Prostate gland (tissue), 2 donors: ENCODE results near the gene SGPL1. TPM values are rescaled to one million over a fixed set of nuclear protein-coding genes. Genes with fewer than 3 reads are reported as not detected.

Source experiments
- DNase-seq: peaks from one replicate; pipeline ENCODE4 v3.0.0-alpha.2; 2019; ENCODE audit warnings: low spot score
- H3K27ac ChIP-seq, 2 donors: fragments of 200-600 bp; sonication (generic); 2 replicates each; pipeline ENCODE4 v1.5.1; 2017 to 2019
- H3K27me3 ChIP-seq: fragments of 200-600 bp; sonication (generic); replicated peaks from 2 replicates; pipeline ENCODE4 v1.5.1; 2019; ENCODE audit not compliant: insufficient read depth
- H3K36me3 ChIP-seq, 2 donors: fragments of 200-600 bp; sonication (generic); 1 replicate in 1 of 2; 2 replicates in 1 of 2; pipeline versions ENCODE4 v1.5.1 to v1.8.1; 2017 to 2019
- H3K4me1 ChIP-seq: fragments of 200-600 bp; sonication (generic); replicated peaks from 2 replicates; pipeline ENCODE4 v1.5.1; 2019
- H3K4me3 ChIP-seq, 2 donors: fragments of 200-600 bp; sonication (generic); 2 replicates each; pipeline ENCODE4 v1.5.1; 2017 to 2019
- H3K9me3 ChIP-seq: fragments of 200-600 bp; sonication (generic); 2 replicates; pipeline ENCODE4 v1.5.1; 2017
- POLR2A ChIP-seq: fragments of 450-650 bp; IDR thresholded peaks from one replicate; pipeline ENCODE4 v1.6.1; 2016; ENCODE audit warnings: antibody characterized with exemption, mild to moderate bottlenecking
- POLR2AphosphoS5 ChIP-seq: sonication (generic); formaldehyde crosslinking; IDR thresholded peaks from one replicate; pipeline ENCODE4 v1.6.1; 2017; ENCODE audit warnings: antibody characterized with exemption
- WGBS: methylation state at CpG from one replicate; pipeline ENCODE4 v1.1.5; 2018; 5-methylcytosine and 5-hydroxymethylcytosine counted together
- intact Hi-C: fragments of 100-400 bp; cut with DNase I; formaldehyde crosslinking; loops from one replicate; pipeline ENCODE4 v1.14.2; 2022
- total RNA-seq, 2 donors: library from RNA; depleted of rRNA; stranded (reverse); fragments of >200 nt; gene quantifications; one replicate each; pipeline ENCODE4 v1.1.0, GENCODE V29; 2016
- TF ChIP-seq, protein P1 (sequence below), 4 experiments: fragments of 200-600 bp in 2 of 4; fragments of 450-650 bp in 2 of 4; sonication (generic) in 2 of 4; IDR thresholded peaks; 1 replicate in 3 of 4; 2 replicates in 1 of 4; pipeline ENCODE4 v1.5.1; 2016 to 2019; ENCODE audit warnings: antibody characterized with exemption in 4 of 4, mild to moderate bottlenecking in 2 of 4, moderate library complexity in 2 of 4

The SGPL1 gene
- total RNA-seq, 2 donors from 2014 or later, result 52.6 to 64.4 TPM

DNA sequence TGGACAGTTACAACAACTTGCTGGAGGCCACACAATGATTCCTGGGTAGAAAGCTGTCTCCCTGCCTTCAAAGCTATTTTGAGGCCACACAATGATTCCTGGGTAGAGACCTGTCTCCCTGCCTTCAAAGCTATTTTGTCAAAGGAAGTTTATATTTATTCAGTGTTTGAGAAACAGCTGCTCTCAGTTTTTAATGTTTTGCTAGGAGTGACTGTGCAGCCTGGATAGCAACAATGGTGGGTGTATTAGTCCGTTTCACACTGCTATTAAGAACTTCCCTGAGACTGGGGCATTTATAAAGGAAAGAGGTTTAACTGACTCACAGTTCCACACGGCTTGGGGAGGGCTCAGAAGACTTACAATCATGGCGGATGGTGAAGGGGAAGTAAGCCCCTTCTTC is 3.9 kb upstream of the SGPL1 start:
- intact Hi-C loops, result loop anchor here (10.0 kb wide), 1 partner anchor 403 kb away; the partner anchor contains the start of gene UNC5B
- Histone ChIP-seq H3K9me3 (no peaks in the 10 kb centered on the region), H3K4me1 (no peaks in the 10 kb centered on the region), H3K27ac (no peak overlapping the region), H3K4me3 (no peak overlapping the region), H3K27me3 (no peaks in the 10 kb centered on the region), H3K36me3 (no peaks in the 10 kb centered on the region)
- no peak for TF ChIP-seq POLR2A
- TF ChIP-seq POLR2AphosphoS5, result no peak
- TF ChIP-seq, protein P1, sequence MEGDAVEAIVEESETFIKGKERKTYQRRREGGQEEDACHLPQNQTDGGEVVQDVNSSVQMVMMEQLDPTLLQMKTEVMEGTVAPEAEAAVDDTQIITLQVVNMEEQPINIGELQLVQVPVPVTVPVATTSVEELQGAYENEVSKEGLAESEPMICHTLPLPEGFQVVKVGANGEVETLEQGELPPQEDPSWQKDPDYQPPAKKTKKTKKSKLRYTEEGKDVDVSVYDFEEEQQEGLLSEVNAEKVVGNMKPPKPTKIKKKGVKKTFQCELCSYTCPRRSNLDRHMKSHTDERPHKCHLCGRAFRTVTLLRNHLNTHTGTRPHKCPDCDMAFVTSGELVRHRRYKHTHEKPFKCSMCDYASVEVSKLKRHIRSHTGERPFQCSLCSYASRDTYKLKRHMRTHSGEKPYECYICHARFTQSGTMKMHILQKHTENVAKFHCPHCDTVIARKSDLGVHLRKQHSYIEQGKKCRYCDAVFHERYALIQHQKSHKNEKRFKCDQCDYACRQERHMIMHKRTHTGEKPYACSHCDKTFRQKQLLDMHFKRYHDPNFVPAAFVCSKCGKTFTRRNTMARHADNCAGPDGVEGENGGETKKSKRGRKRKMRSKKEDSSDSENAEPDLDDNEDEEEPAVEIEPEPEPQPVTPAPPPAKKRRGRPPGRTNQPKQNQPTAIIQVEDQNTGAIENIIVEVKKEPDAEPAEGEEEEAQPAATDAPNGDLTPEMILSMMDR (IDR thresholded peaks at IDR 0.05), result no peak
- 71% methylated on average over 3 of the region's 3 CpGs for WGBS
- no peak for DNase-seq

DNA sequence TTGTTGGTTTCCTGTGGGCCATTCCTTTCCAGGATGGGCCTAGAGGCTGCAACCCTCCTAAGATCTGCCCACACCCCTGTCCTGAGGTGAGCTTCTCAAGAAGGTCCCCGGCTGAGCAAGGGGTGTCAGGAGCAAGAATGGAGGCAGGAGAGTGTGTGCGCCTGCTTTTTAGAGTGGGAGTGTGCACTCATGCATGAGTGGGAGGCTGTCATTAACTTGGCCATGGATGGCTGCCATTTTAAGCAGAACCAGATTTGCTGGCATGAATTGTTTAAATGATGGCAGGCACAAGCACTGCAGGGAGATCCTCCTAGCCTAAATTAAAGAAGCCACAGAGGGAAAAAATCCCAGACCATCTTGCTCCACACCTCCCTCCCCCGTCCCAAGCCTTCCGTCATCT is 2.9 kb upstream of the SGPL1 start:
- Histone ChIP-seq H3K4me1 (no peaks in the 10 kb centered on the region), H3K36me3 (no peaks in the 10 kb centered on the region), H3K27ac (no peak overlapping the region), H3K27me3 (no peaks in the 10 kb centered on the region), H3K4me3 (no peak overlapping the region), H3K9me3 (no peaks in the 10 kb centered on the region)
- TF ChIP-seq, protein P1 (IDR thresholded peaks at IDR 0.05), result no peak
- TF ChIP-seq POLR2AphosphoS5, result no peak
- TF ChIP-seq POLR2A, result no peak
- intact Hi-C loops, result loop anchor here (10.0 kb wide), 1 partner anchor 402 kb away; the partner anchor contains the start of gene UNC5B
- DNase-seq, result no peak
- 86% methylated on average over 4 of the region's 4 CpGs for WGBS

DNA sequence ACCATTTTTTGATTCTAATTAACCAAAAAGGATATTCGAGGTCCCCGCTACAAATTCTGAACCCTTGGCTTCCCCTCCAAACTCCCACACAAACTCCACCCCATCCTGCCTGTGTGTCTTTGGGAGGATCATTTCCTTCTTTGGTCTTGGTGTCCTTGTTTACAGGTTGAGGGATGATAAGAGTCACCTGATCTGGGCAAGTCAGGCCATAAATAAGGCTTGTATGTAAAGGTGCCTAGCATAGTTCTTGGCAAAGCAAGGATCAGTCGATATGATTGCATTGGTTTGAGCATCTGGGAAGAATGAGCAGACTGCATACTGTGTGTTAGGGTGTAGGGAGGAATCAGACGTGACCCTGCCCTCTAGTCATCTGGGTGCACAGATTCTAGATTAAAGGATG is 1.6 kb upstream of the SGPL1 start:
- 89% methylated on average over 4 of the region's 4 CpGs for WGBS
- Histone ChIP-seq H3K9me3 (no peaks in the 10 kb centered on the region), H3K36me3 (no peaks in the 10 kb centered on the region), H3K27me3 (no peaks in the 10 kb centered on the region), H3K4me3 (no peak overlapping the region), H3K4me1 (no peaks in the 10 kb centered on the region), H3K27ac (no peak overlapping the region)
- TF ChIP-seq, protein P1 (IDR thresholded peaks at IDR 0.05), result no peak
- TF ChIP-seq POLR2AphosphoS5 (no peak), POLR2A (no peak)
- intact Hi-C loops, result loop anchor here (10.0 kb wide), 1 partner anchor 401 kb away; the partner anchor contains the start of gene UNC5B
- DNase-seq, result no peak

DNA sequence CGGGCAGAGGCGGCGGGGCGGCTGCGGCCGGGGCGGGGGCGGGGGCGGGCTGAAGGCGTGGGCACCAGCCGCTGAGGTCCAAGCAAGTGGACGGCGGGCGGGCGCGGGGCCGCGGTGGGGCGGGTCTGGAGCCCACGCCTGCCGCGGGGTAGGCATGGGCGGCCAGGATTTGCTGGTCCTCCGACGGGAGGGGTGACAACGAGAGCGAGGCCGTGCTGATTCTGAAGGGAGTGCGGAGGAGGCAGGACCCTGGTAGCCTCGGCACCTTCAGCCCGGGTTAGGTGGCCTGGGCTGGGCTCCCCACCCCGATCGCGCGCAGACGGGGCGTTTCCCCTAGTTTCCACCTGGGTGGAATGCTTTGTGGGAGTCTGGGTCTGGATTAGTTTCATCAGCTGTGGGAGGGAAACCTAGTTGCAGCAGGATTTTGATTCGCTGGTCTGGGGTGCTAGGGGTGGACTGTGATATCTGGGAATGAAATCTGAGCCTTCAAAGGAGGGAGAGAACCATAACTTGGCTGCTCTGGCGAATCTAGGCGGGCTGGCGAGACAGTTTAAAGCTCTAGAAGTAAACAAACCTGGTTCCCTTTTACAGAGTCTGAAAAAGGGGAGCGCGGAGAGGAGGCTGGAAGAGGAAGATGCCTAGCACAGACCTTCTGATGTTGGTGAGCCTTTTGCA is 609 bp downstream of the SGPL1 start:
- peak; percentile 88 for DNase-seq
- under 1% methylated on average over 38 of the region's 43 CpGs for WGBS

More for the DNA sequence above, 609 bp downstream of the SGPL1 start:
- intact Hi-C loops, result loop anchor here (10.0 kb wide), 1 partner anchor 398 kb away; the partner anchor contains the start of gene UNC5B
- Histone ChIP-seq H3K36me3 (no peaks in the 10 kb centered on the region), H3K4me1 (no peaks in the 10 kb centered on the region), H3K27ac (peak overlapping the region; percentile 96 to 98), H3K27me3 (no peaks in the 10 kb centered on the region), H3K4me3 (peak overlapping the region; percentile 84 to 85), H3K9me3 (no peaks in the 10 kb centered on the region)
- peak; percentile 77 for TF ChIP-seq POLR2A
- TF ChIP-seq POLR2AphosphoS5, result peak; percentile 89
- TF ChIP-seq, protein P1 (IDR thresholded peaks at IDR 0.05), result peak in 2 of 4 experiments; percentile 4 to 12
